Parietal lobe (tissue), 1 donor: ENCODE results near the gene FAM209A. TPM values are rescaled to one million over a fixed set of nuclear protein-coding genes. Genes with fewer than 3 reads are reported as not detected.

Experiments used
- total RNA-seq: library from RNA; depleted of rRNA; stranded (reverse); fragments of >200 nt; gene quantifications from one replicate; pipeline ENCODE4 v1.2.3, GENCODE V29; 2014

Gene FAM209A
- total RNA-seq = not detected

GRCh38 chr20:56524444-56524843, at the start of gene FAM209A:
FAM209A (plus strand) TSS chr20:56524744; CDS start chr20:56524809, 65 bp downstream.

GRCh38 chr20:56532946-56533345, 8.4 kb downstream of the FAM209A start, which contains the start of gene FAM209B:
FAM209B (plus strand) TSS chr20:56533246; CDS start chr20:56533342, 96 bp downstream.

Other genes with a start within 250 kb of the FAM209A start
- gene FAM210B, start 165.8 kb upstream of the FAM209A start, total RNA-seq = 12.5 TPM
- 4.4 TPM for gene AURKA, start 132.5 kb upstream of the FAM209A start, total RNA-seq
- gene CSTF1, start 132.1 kb upstream of the FAM209A start, total RNA-seq = 31.0 TPM
- gene CASS4, start 112.5 kb upstream of the FAM209A start, total RNA-seq = 0.31 TPM
- gene RTF2, start 56.1 kb upstream of the FAM209A start, total RNA-seq = 41.0 TPM
- not detected for gene FAM209B, start 8.5 kb downstream of the FAM209A start, total RNA-seq
- 6.9 TPM for gene TFAP2C, start 104.6 kb downstream of the FAM209A start, total RNA-seq